GM18511 (cell line): ENCODE measurements around the gene DYNC1LI2.

Source experiments
- ATAC-seq: cut with Tn5 transposase; IDR thresholded peaks from one replicate; pipeline ENCODE4 v1.9.1; 2021; ENCODE audit warnings: mild to moderate bottlenecking, moderate library complexity; ENCODE audit not compliant: unreplicated experiment

Gene DYNC1LI2

GRCh38 chr16:66740533-66740932 is 10.9 kb downstream of the DYNC1LI2 start:
- no peak for ATAC-seq

GRCh38 chr16:66740010-66740409 is 11.4 kb downstream of the DYNC1LI2 start:
- ATAC-seq, result no peak

DNA sequence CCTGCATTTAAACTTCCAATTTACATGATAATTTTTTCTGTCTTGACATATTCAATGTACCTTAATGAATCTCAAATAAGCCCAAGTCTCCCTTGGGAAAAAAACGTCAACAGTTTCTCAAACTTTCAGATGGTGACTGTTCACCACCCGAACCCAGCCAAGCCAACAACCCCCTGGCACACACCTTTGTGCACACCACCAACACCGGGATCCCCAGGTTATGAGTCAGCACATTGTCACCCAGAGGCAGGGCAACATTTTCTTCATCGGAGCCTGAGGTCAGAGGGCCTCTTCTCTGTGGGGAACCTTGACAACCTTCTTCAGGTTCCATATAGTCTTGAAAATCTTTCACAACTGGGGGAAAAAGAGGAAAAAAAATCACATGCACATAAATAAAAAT is 15.5 kb downstream of the DYNC1LI2 start:
- no peak for ATAC-seq

GRCh38 chr16:66731101-66731500 is 20.3 kb downstream of the DYNC1LI2 start:
- ATAC-seq, result no peak

DNA sequence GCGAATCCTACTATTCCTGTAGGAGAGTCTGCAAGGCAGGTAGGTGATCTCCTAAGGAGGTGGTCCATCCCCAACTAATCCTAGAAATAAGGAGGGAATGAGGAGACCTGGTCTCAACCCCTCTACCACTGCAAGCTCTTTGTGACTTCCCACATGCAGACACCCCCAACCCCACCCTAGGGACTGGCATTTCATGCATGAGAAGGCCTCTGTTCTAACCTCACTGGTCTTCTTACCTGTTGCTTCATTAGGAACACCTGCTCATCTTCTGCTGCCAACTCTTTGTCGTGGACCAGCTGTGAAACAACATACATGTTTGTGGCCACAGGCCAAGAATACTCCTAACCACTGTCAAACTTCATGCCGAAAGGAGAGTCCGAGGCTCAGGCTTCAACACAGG is 22.6 kb downstream of the DYNC1LI2 start:
- ATAC-seq, result no peak

- ATAC-seq, result no peak
Observed at GRCh38 chr16:66728117-66728787, 23.2 kb downstream of the DYNC1LI2 start.

DNA sequence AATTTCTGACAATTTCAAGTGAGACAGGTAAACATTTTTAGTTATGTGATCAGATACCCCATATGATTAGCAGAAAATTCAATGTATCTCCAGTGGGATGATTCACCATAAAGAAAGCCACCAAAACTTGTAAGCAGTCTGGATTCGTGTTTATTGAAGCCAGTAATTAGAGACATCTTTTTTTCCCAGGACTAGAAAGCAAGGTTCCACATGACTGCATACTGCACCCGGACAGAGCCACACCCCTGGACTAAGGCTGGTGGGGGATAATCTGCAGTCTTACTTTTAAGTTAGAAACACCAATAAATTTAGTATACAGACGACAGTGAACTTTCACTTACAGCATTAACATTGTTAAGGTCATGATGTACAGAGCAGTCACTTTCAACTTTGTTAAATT is 30.6 kb downstream of the DYNC1LI2 start:
- no peak for ATAC-seq

GRCh38 chr16:66719246-66719645 is 32.2 kb downstream of the DYNC1LI2 start:
- no peak for ATAC-seq

GRCh38 chr16:66717776-66718175 is 33.6 kb downstream of the DYNC1LI2 start:
- ATAC-seq, result no peak

GRCh38 chr16:66717112-66717675 is 34.2 kb downstream of the DYNC1LI2 start:
- ATAC-seq, result no peak

DNA sequence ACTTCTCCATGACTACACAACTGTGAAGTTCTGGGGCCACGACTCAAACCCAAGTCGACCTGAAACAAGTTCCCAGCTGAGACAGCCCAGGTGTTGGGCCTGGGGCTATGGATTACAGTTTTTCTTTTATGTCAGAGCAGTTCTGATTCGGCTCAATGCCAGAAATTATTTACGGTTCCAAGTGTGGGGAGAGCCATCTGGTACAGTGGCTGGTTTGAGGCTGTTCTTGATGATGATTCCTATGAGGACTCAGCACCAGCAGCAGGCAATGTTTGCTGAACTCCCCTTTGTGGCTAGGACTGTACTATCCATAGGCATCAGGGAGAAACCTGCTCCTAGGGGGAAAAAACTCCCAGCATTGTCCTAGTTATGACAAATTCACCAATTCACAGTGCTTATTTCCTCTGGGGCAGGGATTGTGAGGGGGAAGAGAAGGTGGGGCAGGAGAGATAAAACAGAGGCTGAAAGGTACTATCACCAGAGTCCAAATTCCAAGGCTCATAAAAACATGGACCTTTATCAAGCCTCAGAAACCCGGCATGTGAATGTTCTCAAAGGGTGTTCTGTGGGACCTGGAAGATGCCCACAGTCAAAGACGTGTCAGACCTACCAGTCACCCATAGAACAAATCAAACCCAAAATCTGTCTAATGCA is 36.6 kb downstream of the DYNC1LI2 start:
- no peak for ATAC-seq

DNA sequence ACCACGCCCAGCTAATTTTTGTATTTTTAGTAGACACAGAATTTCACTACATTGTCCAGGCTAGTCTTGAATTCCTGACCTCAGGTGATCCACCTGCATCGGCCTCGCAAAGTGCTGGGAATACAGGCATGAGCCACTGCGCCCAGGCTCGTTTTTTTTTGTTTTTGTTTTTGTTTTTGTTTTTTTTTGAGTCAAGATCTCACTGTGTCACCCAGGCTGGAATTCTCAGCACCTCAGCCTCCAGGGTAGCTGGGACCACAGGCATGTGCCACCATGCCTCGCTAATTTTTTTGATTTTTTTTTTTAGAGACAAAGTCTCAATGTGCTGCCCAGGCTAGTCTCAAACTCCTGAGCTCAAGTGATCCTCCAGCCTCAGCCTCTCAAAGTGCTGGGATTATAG is 37.3 kb downstream of the DYNC1LI2 start:
- ATAC-seq, result no peak

DNA sequence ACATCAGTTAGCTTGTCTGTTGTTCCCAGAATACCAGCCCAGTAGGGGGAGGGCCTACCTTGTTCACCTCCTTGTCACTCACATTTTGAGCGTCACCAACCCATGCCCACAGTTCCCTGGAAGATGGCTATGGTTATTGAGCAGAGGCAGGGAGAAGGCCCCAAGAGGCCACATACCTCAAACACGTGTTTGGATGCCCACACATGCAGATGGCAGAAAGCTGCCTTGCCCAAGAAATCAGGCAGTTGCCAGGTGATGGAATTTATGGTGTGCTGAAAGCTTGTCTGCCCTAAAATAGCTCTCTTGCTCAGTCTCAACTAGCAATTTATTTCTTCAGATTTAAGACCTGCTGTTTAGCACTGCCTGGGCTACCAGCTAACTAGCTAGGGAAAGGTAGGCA is 38.3 kb downstream of the DYNC1LI2 start:
- ATAC-seq, result no peak

GRCh38 chr16:66712512-66712911 is 38.9 kb downstream of the DYNC1LI2 start:
- ATAC-seq, result no peak

- no peak for ATAC-seq
Observed at GRCh38 chr16:66711581-66711980, 39.8 kb downstream of the DYNC1LI2 start.

- no peak for ATAC-seq
Observed at GRCh38 chr16:66706506-66706880, 44.9 kb downstream of the DYNC1LI2 start.

GRCh38 chr16:66705790-66706505 is 45.5 kb downstream of the DYNC1LI2 start:
- ATAC-seq, result no peak

- no peak for ATAC-seq
Observed at GRCh38 chr16:66703406-66704215, 47.8 kb downstream of the DYNC1LI2 start.

DNA sequence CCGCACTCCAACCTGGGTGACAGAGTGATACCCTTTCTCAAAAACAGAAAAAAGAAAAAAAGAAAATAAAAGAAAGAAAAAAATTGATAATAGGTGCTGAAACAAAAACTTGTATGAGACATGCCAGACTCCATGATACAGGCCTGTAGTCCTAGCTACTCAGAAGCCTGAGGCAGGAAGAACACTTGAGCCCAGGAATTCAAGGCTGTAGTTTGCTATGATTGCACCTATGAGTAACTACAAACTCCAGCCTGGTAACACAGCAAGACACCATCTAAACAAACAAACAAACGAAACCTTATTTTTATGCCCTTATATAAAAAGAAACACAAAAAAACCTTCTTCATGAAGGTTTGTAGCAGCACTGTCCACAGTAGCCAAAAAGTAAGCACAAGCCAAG is 49.9 kb downstream of the DYNC1LI2 start:
- no peak for ATAC-seq

DNA sequence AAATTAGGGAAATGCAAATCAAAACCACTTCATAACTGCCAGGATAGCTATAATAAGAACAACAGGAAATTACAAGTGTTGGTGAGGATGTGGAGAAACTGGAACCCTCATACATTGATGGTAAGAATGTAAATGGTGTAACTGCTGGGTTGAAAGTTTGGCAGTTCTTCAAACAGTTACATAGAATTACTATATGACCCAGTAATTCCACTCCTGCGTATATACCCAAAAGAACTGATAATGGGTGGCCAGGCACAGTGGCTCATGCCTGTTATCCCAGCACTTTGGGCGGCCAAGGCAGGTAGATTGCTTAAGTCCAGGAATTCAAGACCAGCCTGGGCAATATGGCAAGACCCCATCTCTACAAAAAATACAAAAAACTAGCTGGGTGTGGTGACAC is 50.4 kb downstream of the DYNC1LI2 start:
- no peak for ATAC-seq

- ATAC-seq, result no peak
Observed at GRCh38 chr16:66699898-66700297, 51.5 kb downstream of the DYNC1LI2 start.
